ENCODE data around the gene ITSN1. TPM values are rescaled to one million over a fixed set of nuclear protein-coding genes. Genes with fewer than 3 reads are reported as not detected.

Gene ITSN1
- total and polyA plus RNA-seq, 2 of the 13 experiments (the other 11 are each of a cell fraction or from before 2014, with no cell fraction given), result 26.1 to 33.8 TPM

DNA sequence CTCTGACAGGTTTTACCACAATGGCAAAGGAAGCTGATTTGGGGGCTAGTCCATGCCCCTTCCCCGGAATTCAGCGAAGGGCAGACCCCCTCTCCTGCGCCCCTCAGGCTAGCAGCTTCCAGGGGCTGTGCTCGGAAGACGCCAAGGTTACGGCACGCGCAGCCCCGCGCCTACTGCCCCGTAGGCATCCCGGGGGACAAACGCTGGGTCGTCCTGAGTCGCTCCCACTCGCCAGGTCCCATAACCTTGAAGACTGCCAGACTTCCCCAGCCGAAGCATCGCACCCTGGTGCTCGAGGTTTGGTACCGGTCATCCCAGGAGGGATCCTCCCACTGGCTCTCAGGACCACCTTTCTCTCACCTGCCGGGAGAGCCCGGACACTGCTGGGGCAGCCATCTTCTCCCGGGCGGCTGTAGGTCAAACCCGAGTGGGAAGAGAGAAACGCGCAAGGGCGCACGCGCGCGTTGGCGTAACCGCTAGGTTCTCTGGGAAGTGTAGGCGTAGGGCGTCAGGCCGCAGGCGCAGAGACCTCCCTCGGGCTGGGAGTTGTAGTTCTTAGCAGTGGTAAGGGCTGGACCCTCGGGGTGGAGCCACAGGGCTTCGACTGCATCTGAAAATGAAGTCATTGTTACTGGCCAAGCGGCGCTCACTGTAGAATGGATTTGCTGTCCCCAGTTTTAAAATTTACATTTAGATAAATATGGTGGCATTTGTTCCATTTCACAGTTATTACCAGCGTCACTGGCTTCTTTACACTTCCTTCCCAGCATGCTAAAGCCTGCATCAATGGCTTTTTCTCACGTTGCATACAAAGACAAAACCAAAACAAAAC, 273.3 kb downstream of the ITSN1 start, which contains the start of gene ATP5PO (continued):
- no peak for TF ChIP-seq ZNF431 (CRISPR knock-in tag; IDR thresholded peaks at IDR 0.05; ENCODE audit: borderline replicate concordance, low read depth)
- TF ChIP-seq GABPB1 (CRISPR knock-in tag; IDR thresholded peaks at IDR 0.05), result peak; percentile 82
- TF ChIP-seq TSC22D2 (CRISPR knock-in tag; IDR thresholded peaks at IDR 0.05; ENCODE audit: borderline replicate concordance), result peak; percentile 24; the same call in 1 of the 2 replicates
- TF ChIP-seq NRL (CRISPR knock-in tag; IDR thresholded peaks at IDR 0.05; ENCODE audit: borderline replicate concordance), result peak; percentile 79; the same call in 1 of the 2 replicates
- no peak for TF ChIP-seq STAT5B (CRISPR knock-in tag; IDR thresholded peaks at IDR 0.05)
- 0 out of 2 replicates have a peak, but pooled peaks have one; percentile 39 for TF ChIP-seq ZNF552 (CRISPR knock-in tag; IDR thresholded peaks at IDR 0.05; ENCODE audit: borderline replicate concordance)
- TF ChIP-seq NAIF1 (CRISPR knock-in tag; IDR thresholded peaks at IDR 0.05; ENCODE audit: borderline replicate concordance), result peak; percentile 71
- TF ChIP-seq ZNF777 (CRISPR knock-in tag; IDR thresholded peaks at IDR 0.05), result no peak
- no peak for TF ChIP-seq ELF4 (CRISPR knock-in tag; IDR thresholded peaks at IDR 0.05; ENCODE audit: borderline replicate concordance)
- no peak; the same call in 1 of the 2 replicates for TF ChIP-seq ZNF780A (CRISPR knock-in tag; IDR thresholded peaks at IDR 0.05)
- TF ChIP-seq POLR2A (IDR thresholded peaks at IDR 0.05; ENCODE audit: insufficient read depth in 1 of 2, low read depth in 2 of 2, low read length in 2 of 2), result peak; percentile 86 to 93
- TF ChIP-seq ZNF329 (CRISPR knock-in tag; IDR thresholded peaks at IDR 0.05; ENCODE audit: low read depth), result peak; percentile 72; the same call in 1 of the 2 replicates
- TF ChIP-seq, protein P1, sequence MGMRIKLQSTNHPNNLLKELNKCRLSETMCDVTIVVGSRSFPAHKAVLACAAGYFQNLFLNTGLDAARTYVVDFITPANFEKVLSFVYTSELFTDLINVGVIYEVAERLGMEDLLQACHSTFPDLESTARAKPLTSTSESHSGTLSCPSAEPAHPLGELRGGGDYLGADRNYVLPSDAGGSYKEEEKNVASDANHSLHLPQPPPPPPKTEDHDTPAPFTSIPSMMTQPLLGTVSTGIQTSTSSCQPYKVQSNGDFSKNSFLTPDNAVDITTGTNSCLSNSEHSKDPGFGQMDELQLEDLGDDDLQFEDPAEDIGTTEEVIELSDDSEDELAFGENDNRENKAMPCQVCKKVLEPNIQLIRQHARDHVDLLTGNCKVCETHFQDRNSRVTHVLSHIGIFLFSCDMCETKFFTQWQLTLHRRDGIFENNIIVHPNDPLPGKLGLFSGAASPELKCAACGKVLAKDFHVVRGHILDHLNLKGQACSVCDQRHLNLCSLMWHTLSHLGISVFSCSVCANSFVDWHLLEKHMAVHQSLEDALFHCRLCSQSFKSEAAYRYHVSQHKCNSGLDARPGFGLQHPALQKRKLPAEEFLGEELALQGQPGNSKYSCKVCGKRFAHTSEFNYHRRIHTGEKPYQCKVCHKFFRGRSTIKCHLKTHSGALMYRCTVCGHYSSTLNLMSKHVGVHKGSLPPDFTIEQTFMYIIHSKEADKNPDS (CRISPR knock-in tag; IDR thresholded peaks at IDR 0.05), result no peak
- TF ChIP-seq CBX2 (IDR thresholded peaks at IDR 0.05; ENCODE audit: low read depth, low read length), result no peak
- no peak for TF ChIP-seq CBX2 (CRISPR knock-in tag; IDR thresholded peaks at IDR 0.05; ENCODE audit: low read depth)
- TF ChIP-seq ZFAT (CRISPR knock-in tag; conservative IDR thresholded peaks at IDR 0.05), result no peak
- TF ChIP-seq, protein P2, sequence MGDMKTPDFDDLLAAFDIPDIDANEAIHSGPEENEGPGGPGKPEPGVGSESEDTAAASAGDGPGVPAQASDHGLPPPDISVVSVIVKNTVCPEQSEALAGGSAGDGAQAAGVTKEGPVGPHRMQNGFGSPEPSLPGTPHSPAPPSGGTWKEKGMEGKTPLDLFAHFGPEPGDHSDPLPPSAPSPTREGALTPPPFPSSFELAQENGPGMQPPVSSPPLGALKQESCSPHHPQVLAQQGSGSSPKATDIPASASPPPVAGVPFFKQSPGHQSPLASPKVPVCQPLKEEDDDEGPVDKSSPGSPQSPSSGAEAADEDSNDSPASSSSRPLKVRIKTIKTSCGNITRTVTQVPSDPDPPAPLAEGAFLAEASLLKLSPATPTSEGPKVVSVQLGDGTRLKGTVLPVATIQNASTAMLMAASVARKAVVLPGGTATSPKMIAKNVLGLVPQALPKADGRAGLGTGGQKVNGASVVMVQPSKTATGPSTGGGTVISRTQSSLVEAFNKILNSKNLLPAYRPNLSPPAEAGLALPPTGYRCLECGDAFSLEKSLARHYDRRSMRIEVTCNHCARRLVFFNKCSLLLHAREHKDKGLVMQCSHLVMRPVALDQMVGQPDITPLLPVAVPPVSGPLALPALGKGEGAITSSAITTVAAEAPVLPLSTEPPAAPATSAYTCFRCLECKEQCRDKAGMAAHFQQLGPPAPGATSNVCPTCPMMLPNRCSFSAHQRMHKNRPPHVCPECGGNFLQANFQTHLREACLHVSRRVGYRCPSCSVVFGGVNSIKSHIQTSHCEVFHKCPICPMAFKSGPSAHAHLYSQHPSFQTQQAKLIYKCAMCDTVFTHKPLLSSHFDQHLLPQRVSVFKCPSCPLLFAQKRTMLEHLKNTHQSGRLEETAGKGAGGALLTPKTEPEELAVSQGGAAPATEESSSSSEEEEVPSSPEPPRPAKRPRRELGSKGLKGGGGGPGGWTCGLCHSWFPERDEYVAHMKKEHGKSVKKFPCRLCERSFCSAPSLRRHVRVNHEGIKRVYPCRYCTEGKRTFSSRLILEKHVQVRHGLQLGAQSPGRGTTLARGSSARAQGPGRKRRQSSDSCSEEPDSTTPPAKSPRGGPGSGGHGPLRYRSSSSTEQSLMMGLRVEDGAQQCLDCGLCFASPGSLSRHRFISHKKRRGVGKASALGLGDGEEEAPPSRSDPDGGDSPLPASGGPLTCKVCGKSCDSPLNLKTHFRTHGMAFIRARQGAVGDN (CRISPR knock-in tag; IDR thresholded peaks at IDR 0.05), result peak; percentile 77
- no peak for TF ChIP-seq HOXA7 (CRISPR knock-in tag; IDR thresholded peaks at IDR 0.05)
- TF ChIP-seq PCBP2 (optimal IDR thresholded peaks at IDR 0.05; ENCODE audit: low read depth, low read length, poor library complexity, severe bottlenecking), result no peak
- no peak for TF ChIP-seq ATF7 (IDR thresholded peaks at IDR 0.05)
- TF ChIP-seq ATF7 (CRISPR knock-in tag; IDR thresholded peaks at IDR 0.05), result no peak
- TF ChIP-seq ZNF841 (CRISPR knock-in tag; IDR thresholded peaks at IDR 0.05; ENCODE audit: borderline replicate concordance), result no peak
- TF ChIP-seq KDM3A (CRISPR knock-in tag; IDR thresholded peaks at IDR 0.05; ENCODE audit: low read depth), result no peak
- TF ChIP-seq HNRNPK (IDR thresholded peaks at IDR 0.05; ENCODE audit: low read depth, low read length, poor library complexity, severe bottlenecking), result no peak
- peak; percentile 52; the same call in 1 of the 3 replicates for TF ChIP-seq MXI1 (IDR thresholded peaks at IDR 0.05; ENCODE audit: borderline replicate concordance, low read depth, low read length)
